ENCODE measurements around the gene TMF1. TPM values are rescaled to one million over a fixed set of nuclear protein-coding genes. Genes with fewer than 3 reads are reported as not detected.

Gene TMF1
- total RNA-seq, 1 donor from 2014 or later = 12.5 TPM

DNA sequence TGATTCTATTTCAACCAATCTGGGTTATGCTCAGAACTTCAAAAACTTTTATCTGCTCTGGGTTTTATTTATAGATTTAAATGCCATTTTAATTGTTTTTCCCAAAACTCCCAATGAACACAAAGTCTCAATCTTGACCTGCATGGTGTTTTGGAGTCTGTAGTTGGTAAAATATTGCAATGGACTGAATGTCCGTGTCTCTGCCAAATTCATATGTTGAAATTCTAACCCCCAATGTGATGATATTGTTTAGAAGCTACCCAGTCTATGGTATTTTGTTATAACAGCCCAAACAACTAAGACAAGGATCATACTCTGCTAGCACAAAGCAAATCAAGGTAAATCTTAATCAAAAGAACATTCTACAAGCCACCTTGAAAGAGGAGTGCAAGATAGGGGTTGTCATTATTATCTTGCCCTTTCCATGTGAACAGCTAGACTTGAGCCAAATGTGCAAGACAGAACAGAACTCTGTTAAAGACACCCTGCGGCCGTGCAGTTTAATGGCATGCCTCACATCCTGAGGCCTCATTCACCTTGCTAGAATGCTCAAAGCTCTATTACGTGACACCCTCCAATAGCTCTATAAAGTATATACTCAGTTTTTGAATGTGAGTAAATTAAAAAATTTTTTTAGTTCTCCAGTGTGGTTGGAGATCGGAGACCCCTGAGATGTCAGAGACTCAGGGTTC lies 46.2 kb downstream of the TMF1 start:
- Histone ChIP-seq H3K4me1 (ENCODE audit: control insufficient read depth in 3 of 3, insufficient read depth in 3 of 3, low read length in 3 of 3) (peaks cover 10 to 15% (median 12%) of the 10 kb centered on the region in 3 donors), H3K9ac (ENCODE audit: low read depth in 1 of 3, low read length in 3 of 3) (no peak overlapping the region), H3K36me3 (ENCODE audit: control insufficient read depth in 3 of 3, insufficient read depth in 3 of 3, low read length in 3 of 3) (peaks cover 29 to 62% (median 58%) of the 10 kb centered on the region in 3 donors), H3K4me3 (ENCODE audit: low read length in 3 of 3) (no peak overlapping the region), H3K27ac (ENCODE audit: low read depth, low read length) (no peak overlapping the region), H3K27me3 (ENCODE audit: control insufficient read depth in 3 of 3, insufficient read depth in 3 of 3, low read length in 3 of 3) (no peaks in the 10 kb centered on the region), H3K9me3 (ENCODE audit: control insufficient read depth in 3 of 3, low read length in 3 of 3) (no peaks in the 10 kb centered on the region)

DNA sequence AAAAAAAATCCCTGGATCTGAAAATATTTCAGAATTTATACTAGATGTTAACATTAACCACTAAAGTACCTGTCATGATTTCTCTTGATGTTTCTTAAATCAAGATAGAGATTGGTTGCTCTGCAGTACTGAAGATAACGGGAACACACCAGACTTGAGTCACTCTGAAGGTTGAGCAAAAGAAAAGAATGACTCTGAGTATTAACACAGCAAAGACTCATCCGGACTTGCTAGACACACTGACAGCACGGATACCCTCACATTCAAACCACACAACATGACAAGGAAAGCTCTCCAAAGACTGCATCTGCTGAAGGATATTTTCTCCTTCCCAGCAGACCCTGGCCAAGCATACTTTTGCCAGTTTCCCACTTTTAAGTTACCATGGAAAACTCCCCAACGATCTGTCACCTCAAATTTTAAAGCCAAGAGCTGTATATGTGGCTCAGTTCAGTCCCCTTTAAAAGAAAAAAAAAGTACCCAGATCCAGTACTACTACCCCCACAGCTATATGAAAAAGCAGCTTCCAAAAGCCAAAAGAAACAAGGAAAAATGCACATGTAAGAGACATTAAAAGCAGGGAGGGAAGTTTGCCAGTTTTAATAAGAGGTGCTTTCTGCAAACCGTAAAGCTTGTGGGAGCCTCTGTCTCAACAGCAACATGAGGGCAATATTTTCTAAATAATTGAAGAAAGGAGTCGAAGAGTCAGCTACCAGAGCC lies 46.9 kb downstream of the TMF1 start:
- H3K9ac ChIP-seq (ENCODE audit: low read depth in 1 of 3, low read length in 3 of 3) = no peak overlapping the region
- peaks cover 9 to 10% (median 9%) of the 10 kb centered on the region in 3 donors for H3K4me1 ChIP-seq (ENCODE audit: control insufficient read depth in 3 of 3, insufficient read depth in 3 of 3, low read length in 3 of 3)
- H3K36me3 ChIP-seq (ENCODE audit: control insufficient read depth in 3 of 3, insufficient read depth in 3 of 3, low read length in 3 of 3) = peaks cover 23 to 62% (median 58%) of the 10 kb centered on the region in 3 donors
- no peaks in the 10 kb centered on the region for H3K9me3 ChIP-seq (ENCODE audit: control insufficient read depth in 3 of 3, low read length in 3 of 3)
- H3K27me3 ChIP-seq (ENCODE audit: control insufficient read depth in 3 of 3, insufficient read depth in 3 of 3, low read length in 3 of 3) = no peaks in the 10 kb centered on the region
- no peak overlapping the region for H3K27ac ChIP-seq (ENCODE audit: low read depth, low read length)
- no peak overlapping the region for H3K4me3 ChIP-seq (ENCODE audit: low read length in 3 of 3)

DNA sequence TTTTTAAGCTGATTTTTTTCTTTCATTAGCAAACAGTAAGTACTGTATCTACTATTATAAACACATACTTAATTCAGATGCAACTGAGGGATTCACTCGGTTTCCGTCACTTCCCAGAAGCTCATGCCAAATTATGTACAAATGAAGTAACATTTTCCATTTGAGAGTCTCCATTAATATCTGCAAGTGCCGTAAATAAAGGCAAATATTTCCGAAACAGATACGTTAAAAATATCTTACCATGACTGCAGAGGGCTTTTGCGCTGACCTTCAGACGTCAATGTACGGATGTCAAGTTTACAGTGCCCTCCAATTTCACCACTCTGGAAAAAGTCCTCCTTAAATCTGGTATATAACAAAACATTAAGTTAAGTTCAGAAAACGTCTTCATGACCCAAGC lies 48.0 kb downstream of the TMF1 start:
- no peak overlapping the region for H3K9ac ChIP-seq (ENCODE audit: low read depth in 1 of 3, low read length in 3 of 3)
- H3K4me1 ChIP-seq (ENCODE audit: control insufficient read depth in 3 of 3, insufficient read depth in 3 of 3, low read length in 3 of 3) = peaks cover 0 to 5% (median 3%) of the 10 kb centered on the region in 3 donors
- no peak overlapping the region for H3K27ac ChIP-seq (ENCODE audit: low read depth, low read length)
- peaks cover 23 to 63% (median 50%) of the 10 kb centered on the region in 3 donors for H3K36me3 ChIP-seq (ENCODE audit: control insufficient read depth in 3 of 3, insufficient read depth in 3 of 3, low read length in 3 of 3)
- H3K4me3 ChIP-seq (ENCODE audit: low read length in 3 of 3) = no peak overlapping the region
- no peaks in the 10 kb centered on the region for H3K27me3 ChIP-seq (ENCODE audit: control insufficient read depth in 3 of 3, insufficient read depth in 3 of 3, low read length in 3 of 3)
- H3K9me3 ChIP-seq (ENCODE audit: control insufficient read depth in 3 of 3, low read length in 3 of 3) = no peaks in the 10 kb centered on the region

DNA sequence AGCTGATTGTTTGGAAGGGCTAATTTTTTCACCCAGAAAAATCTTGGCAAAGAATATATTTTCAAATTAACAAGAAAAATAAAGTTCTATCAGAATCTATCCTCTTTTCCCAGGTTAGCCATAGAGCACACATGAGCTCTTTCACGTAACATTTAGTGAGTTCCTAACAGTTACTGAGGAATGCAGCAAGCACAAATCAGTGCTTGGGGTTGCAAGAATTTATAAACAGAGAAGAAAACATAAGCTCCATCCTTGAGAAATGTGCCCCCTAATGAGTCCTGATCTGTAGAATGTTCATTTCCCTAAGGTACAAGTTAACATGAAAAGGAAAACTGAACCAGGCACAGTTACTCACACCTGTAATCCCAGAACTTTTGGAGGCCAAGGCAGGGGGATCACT lies 52.5 kb downstream of the TMF1 start:
- H3K27me3 ChIP-seq (ENCODE audit: control insufficient read depth in 3 of 3, insufficient read depth in 3 of 3, low read length in 3 of 3) = no peaks in the 10 kb centered on the region
- H3K9ac ChIP-seq (ENCODE audit: low read depth in 1 of 3, low read length in 3 of 3) = no peak overlapping the region
- no peak overlapping the region for H3K4me3 ChIP-seq (ENCODE audit: low read length in 3 of 3)
- peaks cover 34 to 64% (median 62%) of the 10 kb centered on the region in 3 donors for H3K36me3 ChIP-seq (ENCODE audit: control insufficient read depth in 3 of 3, insufficient read depth in 3 of 3, low read length in 3 of 3)
- peaks cover 0 to 2% (median 0%) of the 10 kb centered on the region in 3 donors for H3K9me3 ChIP-seq (ENCODE audit: control insufficient read depth in 3 of 3, low read length in 3 of 3)
- H3K27ac ChIP-seq (ENCODE audit: low read depth, low read length) = no peak overlapping the region
- peaks cover 0 to 6% (median 0%) of the 10 kb centered on the region in 3 donors for H3K4me1 ChIP-seq (ENCODE audit: control insufficient read depth in 3 of 3, insufficient read depth in 3 of 3, low read length in 3 of 3)

DNA sequence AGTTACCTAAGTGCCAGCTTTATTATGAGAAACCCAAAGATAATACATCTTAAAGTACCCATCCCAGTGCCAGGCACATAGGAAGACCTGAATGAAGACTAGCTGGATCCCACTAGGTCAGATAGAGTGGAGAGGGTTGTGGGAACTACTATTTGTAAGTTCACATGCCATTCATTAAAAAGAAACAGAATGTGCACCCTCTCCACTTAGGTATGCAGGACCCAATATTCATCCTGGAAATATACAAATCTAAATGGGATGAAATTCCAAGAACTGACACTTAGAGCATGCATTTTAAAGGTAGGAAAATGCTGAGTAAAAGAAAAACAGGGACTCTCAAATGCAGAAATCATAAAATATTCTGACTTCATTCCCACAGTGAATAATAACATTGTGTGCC lies 53.0 kb downstream of the TMF1 start:
- Histone ChIP-seq H3K4me3 (ENCODE audit: low read length in 3 of 3) (no peak overlapping the region), H3K4me1 (ENCODE audit: control insufficient read depth in 3 of 3, insufficient read depth in 3 of 3, low read length in 3 of 3) (peaks cover 0 to 6% (median 0%) of the 10 kb centered on the region in 3 donors), H3K9me3 (ENCODE audit: control insufficient read depth in 3 of 3, low read length in 3 of 3) (peaks cover 0 to 2% (median 0%) of the 10 kb centered on the region in 3 donors), H3K27me3 (ENCODE audit: control insufficient read depth in 3 of 3, insufficient read depth in 3 of 3, low read length in 3 of 3) (no peaks in the 10 kb centered on the region), H3K36me3 (ENCODE audit: control insufficient read depth in 3 of 3, insufficient read depth in 3 of 3, low read length in 3 of 3) (peaks cover 35 to 67% (median 63%) of the 10 kb centered on the region in 3 donors), H3K27ac (ENCODE audit: low read depth, low read length) (no peak overlapping the region), H3K9ac (ENCODE audit: low read depth in 1 of 3, low read length in 3 of 3) (no peak overlapping the region)

DNA sequence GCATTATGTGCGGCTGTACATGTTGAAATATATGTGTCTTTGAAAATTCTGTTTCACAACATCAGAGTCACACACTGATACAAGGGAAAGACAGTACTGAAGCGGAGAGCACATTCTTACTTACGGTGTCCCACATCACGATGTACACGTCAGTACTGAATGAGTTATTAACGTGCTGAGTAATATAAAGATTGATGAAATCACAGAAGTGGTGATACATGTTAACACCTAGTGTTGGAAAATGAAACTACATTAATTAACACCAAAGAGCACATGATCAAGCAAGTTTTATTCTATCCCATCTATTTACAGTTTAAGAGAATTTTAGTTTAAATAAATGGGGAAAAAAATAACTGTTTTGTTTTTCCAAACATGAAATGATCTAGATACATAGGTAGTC lies 54.2 kb downstream of the TMF1 start:
- Histone ChIP-seq H3K9ac (ENCODE audit: low read depth in 1 of 3, low read length in 3 of 3) (no peak overlapping the region), H3K27me3 (ENCODE audit: control insufficient read depth in 3 of 3, insufficient read depth in 3 of 3, low read length in 3 of 3) (no peaks in the 10 kb centered on the region), H3K36me3 (ENCODE audit: control insufficient read depth in 3 of 3, insufficient read depth in 3 of 3, low read length in 3 of 3) (peaks cover 41 to 58% (median 56%) of the 10 kb centered on the region in 3 donors), H3K27ac (ENCODE audit: low read depth, low read length) (no peak overlapping the region), H3K4me3 (ENCODE audit: low read length in 3 of 3) (no peak overlapping the region), H3K4me1 (ENCODE audit: control insufficient read depth in 3 of 3, insufficient read depth in 3 of 3, low read length in 3 of 3) (peaks cover 0 to 6% (median 0%) of the 10 kb centered on the region in 3 donors), H3K9me3 (ENCODE audit: control insufficient read depth in 3 of 3, low read length in 3 of 3) (peaks cover 0 to 2% (median 0%) of the 10 kb centered on the region in 3 donors)

DNA sequence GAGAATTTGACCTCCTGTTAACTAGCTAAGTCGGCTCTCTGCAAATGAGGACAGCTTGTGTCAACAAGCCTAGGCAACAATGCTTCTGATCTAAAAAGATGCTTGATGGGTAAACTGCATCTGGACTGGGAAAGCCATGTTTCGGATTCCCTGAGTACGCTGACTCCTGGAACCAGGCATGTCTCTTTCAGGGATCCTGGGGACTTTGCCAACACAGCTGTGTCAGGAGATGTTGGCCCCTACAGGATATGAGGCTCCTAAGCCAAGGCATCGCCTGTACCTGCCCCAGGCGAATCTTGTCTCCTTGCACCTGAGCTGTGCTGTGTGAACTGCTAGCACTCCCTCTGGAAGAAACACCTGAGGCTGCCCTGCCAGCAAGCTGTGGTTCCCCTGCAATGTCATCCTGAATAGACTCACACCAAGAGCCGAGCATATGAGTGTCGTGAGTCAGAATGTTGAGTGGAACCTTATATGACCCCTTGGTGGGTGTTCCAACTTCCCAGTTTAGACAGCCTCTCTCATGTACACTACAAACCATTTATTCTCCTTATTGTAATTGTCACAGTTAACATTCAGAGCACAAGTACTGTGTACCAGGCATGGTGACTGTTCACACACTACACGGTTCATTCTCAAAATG lies 55.7 kb downstream of the TMF1 start:
- H3K27ac ChIP-seq (ENCODE audit: low read depth, low read length) = no peak overlapping the region
- peaks cover 0 to 6% (median 0%) of the 10 kb centered on the region in 3 donors for H3K4me1 ChIP-seq (ENCODE audit: control insufficient read depth in 3 of 3, insufficient read depth in 3 of 3, low read length in 3 of 3)
- H3K27me3 ChIP-seq (ENCODE audit: control insufficient read depth in 3 of 3, insufficient read depth in 3 of 3, low read length in 3 of 3) = no peaks in the 10 kb centered on the region
- H3K9ac ChIP-seq (ENCODE audit: low read depth in 1 of 3, low read length in 3 of 3) = peak overlapping the region in 1 of 3 donors; percentile 40
- H3K4me3 ChIP-seq (ENCODE audit: low read length in 3 of 3) = no peak overlapping the region
- H3K9me3 ChIP-seq (ENCODE audit: control insufficient read depth in 3 of 3, low read length in 3 of 3) = peaks cover 0 to 2% (median 0%) of the 10 kb centered on the region in 3 donors
- H3K36me3 ChIP-seq (ENCODE audit: control insufficient read depth in 3 of 3, insufficient read depth in 3 of 3, low read length in 3 of 3) = peaks cover 44 to 51% (median 47%) of the 10 kb centered on the region in 3 donors

DNA sequence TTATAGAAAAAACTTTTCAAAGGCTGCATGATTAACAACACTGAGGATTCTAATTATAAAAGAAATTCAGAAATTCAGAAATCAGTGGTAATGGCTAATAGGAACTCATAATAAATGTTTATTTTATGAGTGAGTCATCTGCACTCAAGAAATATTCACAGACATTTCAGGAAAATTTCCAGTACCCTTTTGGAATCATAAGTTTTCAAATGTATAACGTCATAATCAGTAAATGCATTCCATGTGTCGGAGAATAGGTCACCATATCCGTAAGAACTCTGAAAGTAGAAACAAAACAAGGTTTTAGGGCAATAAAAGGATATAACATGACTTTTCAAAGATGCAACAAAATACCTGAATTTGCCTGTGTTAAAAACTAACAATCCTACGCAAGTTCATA lies 63.4 kb downstream of the TMF1 start:
- Histone ChIP-seq H3K27ac (ENCODE audit: low read depth, low read length) (no peak overlapping the region), H3K36me3 (ENCODE audit: control insufficient read depth in 3 of 3, insufficient read depth in 3 of 3, low read length in 3 of 3) (peaks cover 47 to 61% (median 49%) of the 10 kb centered on the region in 3 donors), H3K9ac (ENCODE audit: low read depth in 1 of 3, low read length in 3 of 3) (no peak overlapping the region), H3K9me3 (ENCODE audit: control insufficient read depth in 3 of 3, low read length in 3 of 3) (no peaks in the 10 kb centered on the region), H3K4me1 (ENCODE audit: control insufficient read depth in 3 of 3, insufficient read depth in 3 of 3, low read length in 3 of 3) (no peaks in the 10 kb centered on the region), H3K27me3 (ENCODE audit: control insufficient read depth in 3 of 3, insufficient read depth in 3 of 3, low read length in 3 of 3) (no peaks in the 10 kb centered on the region), H3K4me3 (ENCODE audit: low read length in 3 of 3) (no peak overlapping the region)

DNA sequence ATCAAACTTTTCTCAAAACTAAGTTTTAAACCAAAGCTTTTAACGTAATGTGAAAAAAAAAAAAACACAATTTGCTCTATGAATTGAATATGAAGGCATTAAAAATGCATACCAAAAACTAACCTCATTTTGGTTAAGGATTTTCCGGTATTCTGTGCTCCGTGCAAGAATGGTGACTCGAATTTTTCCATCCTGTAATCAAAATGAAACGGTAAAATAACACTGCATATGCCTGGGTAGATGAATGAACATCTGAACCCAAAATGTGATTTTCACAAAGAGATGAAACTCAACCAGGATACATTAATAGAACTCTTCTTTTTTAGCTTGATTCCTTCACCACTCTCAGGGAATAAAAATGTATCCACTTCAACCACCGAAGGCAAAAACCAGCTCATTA lies 64.8 kb downstream of the TMF1 start:
- no peak overlapping the region for H3K27ac ChIP-seq (ENCODE audit: low read depth, low read length)
- H3K9ac ChIP-seq (ENCODE audit: low read depth in 1 of 3, low read length in 3 of 3) = no peak overlapping the region
- H3K9me3 ChIP-seq (ENCODE audit: control insufficient read depth in 3 of 3, low read length in 3 of 3) = no peaks in the 10 kb centered on the region
- peaks cover 49 to 69% (median 58%) of the 10 kb centered on the region in 3 donors for H3K36me3 ChIP-seq (ENCODE audit: control insufficient read depth in 3 of 3, insufficient read depth in 3 of 3, low read length in 3 of 3)
- H3K4me3 ChIP-seq (ENCODE audit: low read length in 3 of 3) = no peak overlapping the region
- H3K27me3 ChIP-seq (ENCODE audit: control insufficient read depth in 3 of 3, insufficient read depth in 3 of 3, low read length in 3 of 3) = no peaks in the 10 kb centered on the region
- no peaks in the 10 kb centered on the region for H3K4me1 ChIP-seq (ENCODE audit: control insufficient read depth in 3 of 3, insufficient read depth in 3 of 3, low read length in 3 of 3)

Measured in skeletal muscle tissue (tissue), 4 donors.